Measurements from ENCODE around the gene KATNIP.

The KATNIP gene

DNA sequence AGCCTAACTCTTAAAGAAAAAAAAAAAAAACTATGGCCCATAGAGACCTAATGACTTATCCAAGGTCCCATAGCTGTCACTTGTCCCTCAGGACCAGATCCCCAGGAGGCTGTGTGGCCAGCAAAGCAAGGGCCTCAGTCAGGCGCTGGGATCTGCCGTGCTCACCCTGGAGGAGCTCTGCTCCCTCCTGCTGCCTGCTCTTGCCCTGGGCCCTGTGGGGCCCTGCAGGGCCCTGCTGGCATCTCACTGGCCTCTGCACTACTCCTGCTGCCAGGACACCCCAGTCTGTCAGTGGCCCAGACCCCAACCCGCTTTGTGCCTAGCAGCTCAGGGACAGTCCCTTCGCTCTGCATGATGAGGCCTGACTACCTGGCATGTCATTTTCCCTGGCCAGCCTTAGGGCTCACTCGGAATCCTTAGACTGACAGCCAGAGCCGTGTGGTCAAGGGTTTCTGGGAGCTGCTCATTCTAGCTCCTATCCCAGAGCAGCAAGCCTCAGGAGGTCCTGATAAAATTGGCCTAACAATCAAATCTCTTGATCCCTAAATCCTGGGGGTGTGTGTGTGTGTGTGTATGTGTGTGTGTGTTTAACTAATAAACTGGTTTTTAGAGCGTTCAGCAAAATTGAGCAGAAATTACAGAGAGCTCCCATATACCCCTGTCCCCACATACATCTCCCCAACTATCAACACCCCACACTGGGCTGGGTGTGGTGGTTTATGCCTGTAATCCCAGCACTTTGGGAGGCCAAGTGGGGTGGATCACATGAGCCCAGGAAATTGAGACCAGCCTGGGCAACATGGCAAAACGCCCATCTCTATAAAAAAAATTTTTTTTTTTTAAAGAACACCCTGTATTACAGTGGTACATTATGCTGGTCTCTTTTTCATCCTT lies 21.7 kb downstream of the KATNIP start:
- Histone ChIP-seq H3K27me3 (ENCODE audit: insufficient read depth, low read depth, severe bottlenecking) (no peaks in the 10 kb centered on the region), H3K9me3 (ENCODE audit: severe bottlenecking) (no peaks in the 10 kb centered on the region), H3K27ac (no peak overlapping the region), H3K36me3 (peaks cover 6% of the 10 kb centered on the region), H3K4me3 (ENCODE audit: low read depth, low read length) (no peak overlapping the region)
- DNase-seq, result no peak
- TF ChIP-seq, protein P1, sequence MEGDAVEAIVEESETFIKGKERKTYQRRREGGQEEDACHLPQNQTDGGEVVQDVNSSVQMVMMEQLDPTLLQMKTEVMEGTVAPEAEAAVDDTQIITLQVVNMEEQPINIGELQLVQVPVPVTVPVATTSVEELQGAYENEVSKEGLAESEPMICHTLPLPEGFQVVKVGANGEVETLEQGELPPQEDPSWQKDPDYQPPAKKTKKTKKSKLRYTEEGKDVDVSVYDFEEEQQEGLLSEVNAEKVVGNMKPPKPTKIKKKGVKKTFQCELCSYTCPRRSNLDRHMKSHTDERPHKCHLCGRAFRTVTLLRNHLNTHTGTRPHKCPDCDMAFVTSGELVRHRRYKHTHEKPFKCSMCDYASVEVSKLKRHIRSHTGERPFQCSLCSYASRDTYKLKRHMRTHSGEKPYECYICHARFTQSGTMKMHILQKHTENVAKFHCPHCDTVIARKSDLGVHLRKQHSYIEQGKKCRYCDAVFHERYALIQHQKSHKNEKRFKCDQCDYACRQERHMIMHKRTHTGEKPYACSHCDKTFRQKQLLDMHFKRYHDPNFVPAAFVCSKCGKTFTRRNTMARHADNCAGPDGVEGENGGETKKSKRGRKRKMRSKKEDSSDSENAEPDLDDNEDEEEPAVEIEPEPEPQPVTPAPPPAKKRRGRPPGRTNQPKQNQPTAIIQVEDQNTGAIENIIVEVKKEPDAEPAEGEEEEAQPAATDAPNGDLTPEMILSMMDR (IDR thresholded peaks at IDR 0.05; ENCODE audit: low read depth, low read length), result no peak

DNA sequence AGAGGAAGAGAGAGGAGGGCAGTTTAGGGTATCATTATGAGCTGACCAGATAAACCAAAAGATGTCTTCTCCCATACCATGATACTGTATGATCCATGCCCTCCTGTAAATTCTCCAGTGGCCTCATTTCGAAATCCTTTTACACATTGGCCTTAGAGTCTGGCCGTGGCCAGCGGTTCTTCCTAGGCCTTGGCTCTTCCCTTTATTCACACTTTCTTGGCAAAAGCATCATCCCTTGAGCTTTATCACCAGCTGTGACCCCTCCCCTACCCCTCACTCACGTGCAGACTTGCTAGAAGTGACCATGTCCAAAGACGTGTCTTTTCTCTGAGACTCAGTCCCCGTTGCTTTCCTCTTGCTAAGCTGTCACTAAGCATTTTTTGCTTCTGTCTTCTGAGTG lies 22.8 kb downstream of the KATNIP start:
- Histone ChIP-seq H3K36me3 (peaks cover 3% of the 10 kb centered on the region; the same call in 1 of the 2 replicates), H3K4me3 (ENCODE audit: low read depth, low read length) (no peak overlapping the region), H3K27ac (no peak overlapping the region), H3K27me3 (ENCODE audit: insufficient read depth, low read depth, severe bottlenecking) (no peaks in the 10 kb centered on the region), H3K9me3 (ENCODE audit: severe bottlenecking) (no peaks in the 10 kb centered on the region)
- no peak for DNase-seq
- TF ChIP-seq, protein P1 (IDR thresholded peaks at IDR 0.05; ENCODE audit: low read depth, low read length), result no peak

DNA sequence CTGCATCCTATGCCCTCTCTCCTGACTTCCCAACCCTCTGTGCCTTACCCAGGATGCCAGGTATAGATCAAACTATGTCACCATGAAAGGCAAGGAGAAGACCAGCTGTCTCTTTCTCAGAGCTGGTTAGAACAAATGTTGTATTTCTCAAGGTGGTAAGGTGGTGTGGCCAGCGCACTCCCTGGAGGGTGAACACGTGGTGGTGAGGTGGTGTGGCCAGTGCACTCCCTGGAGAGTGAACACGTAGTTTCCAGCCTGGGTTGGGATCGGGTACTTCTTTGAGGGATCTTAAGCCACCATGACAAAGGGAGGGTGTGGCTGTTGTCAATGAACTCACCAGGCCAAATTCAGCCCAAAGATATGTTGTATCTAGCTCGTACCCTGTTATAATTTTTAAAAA lies 26.8 kb downstream of the KATNIP start:
- no peak for DNase-seq
- TF ChIP-seq, protein P1 (IDR thresholded peaks at IDR 0.05; ENCODE audit: low read depth, low read length), result no peak
- H3K36me3 ChIP-seq, result peaks cover 3% of the 10 kb centered on the region; the same call in 1 of the 2 replicates
- no peaks in the 10 kb centered on the region for H3K27me3 ChIP-seq (ENCODE audit: insufficient read depth, low read depth, severe bottlenecking)
- no peak overlapping the region for H3K4me3 ChIP-seq (ENCODE audit: low read depth, low read length)
- no peak overlapping the region for H3K27ac ChIP-seq
- H3K9me3 ChIP-seq (ENCODE audit: severe bottlenecking), result no peaks in the 10 kb centered on the region

DNA sequence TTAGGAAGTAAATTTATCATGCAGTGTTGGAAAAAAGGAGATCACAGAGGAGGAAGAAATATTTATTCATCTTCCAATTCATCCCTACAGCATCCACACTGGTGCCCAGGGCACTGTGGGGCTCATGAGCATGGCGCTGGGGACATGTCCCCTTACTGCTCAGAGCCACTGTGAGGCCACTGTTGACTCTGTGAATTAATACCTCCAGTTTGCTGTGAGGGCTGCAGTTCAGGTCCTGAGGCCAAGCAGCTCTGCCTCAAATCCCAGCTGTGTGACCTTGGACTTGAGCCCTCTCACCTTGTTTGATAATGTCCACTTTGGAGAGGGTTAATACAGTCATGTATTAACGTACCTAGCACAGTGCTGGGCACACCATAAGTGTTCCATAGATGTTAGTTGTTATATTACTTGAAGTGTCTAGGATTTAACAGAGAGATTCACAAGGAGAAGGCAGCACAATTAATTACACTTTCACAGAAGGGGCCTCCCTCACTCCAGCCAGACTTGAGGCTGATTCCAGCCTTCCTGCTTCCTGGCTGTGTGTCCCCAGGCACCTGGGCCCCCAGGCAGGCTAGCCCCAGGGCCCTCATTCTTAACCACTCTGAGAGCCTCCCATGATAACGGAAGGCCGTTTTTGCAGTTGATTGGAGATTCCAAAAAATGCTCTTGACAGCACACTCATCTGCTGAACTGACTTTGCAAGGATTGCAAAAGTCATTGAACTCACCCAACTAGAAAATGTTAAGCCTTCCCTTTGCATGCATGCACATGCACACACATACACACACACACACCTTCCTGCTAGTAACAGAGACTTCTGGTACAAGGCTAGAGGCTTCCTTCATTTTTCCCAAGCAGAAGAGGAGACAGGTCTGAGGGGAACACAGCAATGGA lies 29.4 kb downstream of the KATNIP start:
- no peak overlapping the region for H3K4me3 ChIP-seq (ENCODE audit: low read depth, low read length)
- TF ChIP-seq, protein P1 (IDR thresholded peaks at IDR 0.05; ENCODE audit: low read depth, low read length), result no peak
- peaks cover 3% of the 10 kb centered on the region; the same call in 1 of the 2 replicates for H3K36me3 ChIP-seq
- no peak for DNase-seq
- H3K27me3 ChIP-seq (ENCODE audit: insufficient read depth, low read depth, severe bottlenecking), result no peaks in the 10 kb centered on the region
- H3K27ac ChIP-seq, result no peak overlapping the region
- H3K9me3 ChIP-seq (ENCODE audit: severe bottlenecking), result no peaks in the 10 kb centered on the region

DNA sequence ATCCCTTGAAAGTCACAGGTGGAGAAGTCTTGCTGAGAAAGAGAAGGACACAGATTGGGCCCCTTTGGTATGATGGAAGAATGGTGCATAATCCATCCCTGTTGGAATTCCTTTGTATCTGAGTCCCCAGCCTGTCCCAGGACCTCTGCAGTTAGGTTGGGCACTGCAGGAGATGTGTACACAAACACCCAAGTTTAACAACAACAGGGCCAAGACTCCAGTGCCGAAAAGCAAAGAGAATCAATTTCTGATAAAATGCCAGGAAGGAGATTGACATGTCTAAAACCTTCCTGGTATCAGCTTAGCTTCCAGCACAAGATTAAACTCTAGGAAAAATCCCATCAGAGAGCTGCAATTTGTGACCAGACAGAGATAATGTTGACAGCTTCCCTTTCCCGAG lies 32.9 kb downstream of the KATNIP start:
- no peak overlapping the region for H3K4me3 ChIP-seq (ENCODE audit: low read depth, low read length)
- no peak for DNase-seq
- no peaks in the 10 kb centered on the region for H3K36me3 ChIP-seq
- TF ChIP-seq, protein P1 (IDR thresholded peaks at IDR 0.05; ENCODE audit: low read depth, low read length), result no peak
- H3K27ac ChIP-seq, result no peak overlapping the region
- no peaks in the 10 kb centered on the region for H3K9me3 ChIP-seq (ENCODE audit: severe bottlenecking)
- no peaks in the 10 kb centered on the region for H3K27me3 ChIP-seq (ENCODE audit: insufficient read depth, low read depth, severe bottlenecking)

Measured in WERI-Rb-1 (cell line).